ENCODE measurements around the gene MAPK10. TPM values are rescaled to one million over a fixed set of nuclear protein-coding genes. Genes with fewer than 3 reads are reported as not detected.

The MAPK10 gene
- total and polyA plus RNA-seq, 2 of the 8 experiments (the other 6 are each of a cell fraction or from before 2014, with no cell fraction given), result 2.5 to 3.1 TPM

- Histone ChIP-seq H4K20me1 (replicated peaks in 1 of 2; ENCODE audit: control insufficient read depth in 1 of 2, insufficient read depth in 2 of 2, low read length in 2 of 2) (no peaks in the 10 kb centered on the region), H3K4ac (replicated peaks; ENCODE audit: insufficient read length, low read depth, low read length) (no peak overlapping the region), H3K4me1 (replicated peaks in 1 of 4; ENCODE audit: control insufficient read depth in 3 of 4, insufficient read depth in 4 of 4, low read length in 3 of 4) (no peaks in the 10 kb centered on the region; a peak in 1 of 7 replicates), H2BK15ac (ENCODE audit: low read length) (no peak overlapping the region), H3K23ac (ENCODE audit: insufficient read length) (no peak overlapping the region), H2BK120ac (replicated peaks; ENCODE audit: low read depth, low read length) (no peak overlapping the region), H3K36me3 (ENCODE audit: control insufficient read depth in 2 of 4, insufficient read depth in 4 of 4, low read length in 3 of 4) (no peaks in the 10 kb centered on the region), H2AK5ac (ENCODE audit: low read depth, low read length) (no peak overlapping the region), H2AFZ (ENCODE audit: low read length) (no peak overlapping the region), H3K27me3 (replicated peaks in 1 of 4; ENCODE audit: control insufficient read depth in 3 of 4, extremely low read depth in 1 of 4, insufficient read depth in 3 of 4, low read length in 3 of 4) (no peaks in the 10 kb centered on the region), H3K56ac (replicated peaks; ENCODE audit: insufficient read length, low read depth, low read length) (no peak overlapping the region), H2BK20ac (ENCODE audit: low read length) (no peak overlapping the region), H4K8ac (ENCODE audit: extremely low read depth, insufficient read depth, low read length) (no peak overlapping the region), H2BK5ac (ENCODE audit: low read depth, low read length) (no peak overlapping the region), H3K79me1 (ENCODE audit: low read depth, low read length) (peaks cover 1% of the 10 kb centered on the region; the same call in 1 of the 2 replicates), H3K14ac (ENCODE audit: insufficient read length) (no peak overlapping the region), H3K79me2 (ENCODE audit: control insufficient read depth in 1 of 2, insufficient read depth in 2 of 2, low read length in 2 of 2) (no peaks in the 10 kb centered on the region), H3K9ac (replicated peaks in 1 of 4; ENCODE audit: extremely low read depth in 1 of 4, low read depth in 3 of 4, low read length in 3 of 4) (peak overlapping the region in 1 of 4 experiments; percentile 34; a peak in 1 of 7 replicates), H4K5ac (ENCODE audit: insufficient read length, low read depth, low read length) (no peak overlapping the region), H3K23me2 (ENCODE audit: low read depth, low read length) (no peaks in the 10 kb centered on the region), H3K9me3 (ENCODE audit: insufficient read depth in 2 of 2, low read depth in 1 of 2, low read length in 1 of 2) (no peaks in the 10 kb centered on the region), H2BK12ac (ENCODE audit: low read depth, low read length) (no peak overlapping the region), H3K18ac (ENCODE audit: extremely low read depth, low read length) (no peak overlapping the region), H4K91ac (replicated peaks; ENCODE audit: insufficient read length, low read length) (no peak overlapping the region), H3K4me2 (ENCODE audit: insufficient read depth in 1 of 2, low read depth in 2 of 2, low read length in 2 of 2) (no peak overlapping the region), H3K4me3 (ENCODE audit: extremely low read depth in 1 of 4, insufficient read depth in 2 of 4, low read depth in 3 of 4, low read length in 4 of 4) (no peak overlapping the region), H3K27ac (ENCODE audit: low read depth, low read length) (no peak overlapping the region)
- peak in 1 of 2 experiments; percentile 2 for DNase-seq (ENCODE audit: low read depth in 1 of 2, low spot score in 2 of 2)
- TF ChIP-seq ZNF274 (IDR thresholded peaks at IDR 0.05; ENCODE audit: borderline replicate concordance, extremely low read depth, low read length) (no peak), NANOG (IDR thresholded peaks at IDR 0.05; ENCODE audit: insufficient read depth, low read depth, low read length, poor library complexity, severe bottlenecking) (no peak)
- peak; percentile 55 for FAIRE-seq
- POLR2A ChIA-PET (ENCODE audit: partially characterized antibody), result no interaction called here
- whole genome bisulfite sequencing, 2 experiments (ENCODE audit: extremely low coverage in 1 of 2, insufficient coverage in 1 of 2, insufficient read length in 1 of 2, insufficient replicate concordance in 2 of 2, low coverage in 1 of 2, low lambda C conversion rate in 2 of 2, missing lambda C conversion rate in 1 of 2), result 89% methylated on average over 2 of the region's 2 CpGs; no CpG with 5 or more reads in 1 of the 2 experiments
- CTCF ChIA-PET (ENCODE audit: partially characterized antibody), result no interaction called here
Observed at GRCh38 chr4:86338989-86339388, 20.9 kb downstream of the MAPK10 start.
